Sigmoid colon (tissue), 4 donors: Measurements from ENCODE around the gene YKT6.

Experiments used
- CTCF ChIP-seq, 4 experiments: fragments of 450-650 bp in 3 of 4; fragments of 200-600 bp in 1 of 4; IDR thresholded peaks; one replicate each; pipeline ENCODE4 v1.5.1; 2016 to 2019; ENCODE audit warnings: antibody characterized with exemption in 4 of 4, mild to moderate bottlenecking in 3 of 4, moderate library complexity in 2 of 4
- POLR2AphosphoS5 ChIP-seq, 4 donors: sonication (generic); formaldehyde crosslinking; IDR thresholded peaks; one replicate each; pipeline ENCODE4 v1.6.1; 2017; ENCODE audit warnings: antibody characterized with exemption in 4 of 4

- no peak for TF ChIP-seq CTCF (IDR thresholded peaks at IDR 0.05)
- no peak for TF ChIP-seq POLR2AphosphoS5 (IDR thresholded peaks at IDR 0.05)
Observed at GRCh38 chr7:44221231-44221791, 20.5 kb downstream of the YKT6 start.
